ENCODE results near the gene MAP3K20.

MAP3K20 gene

DNA sequence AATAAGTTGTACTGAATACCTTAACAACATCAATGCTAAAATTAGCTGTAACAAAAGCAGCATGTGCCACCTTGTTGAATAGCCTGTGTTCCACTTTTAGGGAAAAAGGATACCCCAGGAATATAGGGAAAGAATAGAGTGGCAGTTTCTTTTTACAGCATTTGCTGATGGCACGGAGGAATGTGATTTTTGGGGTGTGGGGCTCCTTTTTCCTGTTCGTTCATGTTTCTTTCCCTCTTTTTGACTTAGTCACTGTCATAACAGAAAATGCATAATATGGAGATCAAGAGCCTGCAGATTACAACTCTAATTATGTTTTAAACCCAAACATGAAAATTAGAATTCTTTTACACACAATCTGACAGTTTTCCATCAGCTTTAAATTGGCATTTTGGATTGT, 60.4 kb downstream of the MAP3K20 start:
- Histone ChIP-seq H3K9me3 (no peaks in the 10 kb centered on the region), H3K4me3 (ENCODE audit: low read depth in 1 of 2, low read length in 1 of 2) (no peak overlapping the region), H3K27me3 (no peaks in the 10 kb centered on the region), H3K36me3 (no peaks in the 10 kb centered on the region), H3K27ac (no peak overlapping the region), H3K4me1 (ENCODE audit: control insufficient read depth in 1 of 2, insufficient read depth in 1 of 2, low read depth in 1 of 2, low read length in 1 of 2) (peaks cover 10 to 20% of the 10 kb centered on the region in 2 experiments)
- TF ChIP-seq, protein P1, sequence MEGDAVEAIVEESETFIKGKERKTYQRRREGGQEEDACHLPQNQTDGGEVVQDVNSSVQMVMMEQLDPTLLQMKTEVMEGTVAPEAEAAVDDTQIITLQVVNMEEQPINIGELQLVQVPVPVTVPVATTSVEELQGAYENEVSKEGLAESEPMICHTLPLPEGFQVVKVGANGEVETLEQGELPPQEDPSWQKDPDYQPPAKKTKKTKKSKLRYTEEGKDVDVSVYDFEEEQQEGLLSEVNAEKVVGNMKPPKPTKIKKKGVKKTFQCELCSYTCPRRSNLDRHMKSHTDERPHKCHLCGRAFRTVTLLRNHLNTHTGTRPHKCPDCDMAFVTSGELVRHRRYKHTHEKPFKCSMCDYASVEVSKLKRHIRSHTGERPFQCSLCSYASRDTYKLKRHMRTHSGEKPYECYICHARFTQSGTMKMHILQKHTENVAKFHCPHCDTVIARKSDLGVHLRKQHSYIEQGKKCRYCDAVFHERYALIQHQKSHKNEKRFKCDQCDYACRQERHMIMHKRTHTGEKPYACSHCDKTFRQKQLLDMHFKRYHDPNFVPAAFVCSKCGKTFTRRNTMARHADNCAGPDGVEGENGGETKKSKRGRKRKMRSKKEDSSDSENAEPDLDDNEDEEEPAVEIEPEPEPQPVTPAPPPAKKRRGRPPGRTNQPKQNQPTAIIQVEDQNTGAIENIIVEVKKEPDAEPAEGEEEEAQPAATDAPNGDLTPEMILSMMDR (IDR thresholded peaks at IDR 0.05) = no peak

DNA sequence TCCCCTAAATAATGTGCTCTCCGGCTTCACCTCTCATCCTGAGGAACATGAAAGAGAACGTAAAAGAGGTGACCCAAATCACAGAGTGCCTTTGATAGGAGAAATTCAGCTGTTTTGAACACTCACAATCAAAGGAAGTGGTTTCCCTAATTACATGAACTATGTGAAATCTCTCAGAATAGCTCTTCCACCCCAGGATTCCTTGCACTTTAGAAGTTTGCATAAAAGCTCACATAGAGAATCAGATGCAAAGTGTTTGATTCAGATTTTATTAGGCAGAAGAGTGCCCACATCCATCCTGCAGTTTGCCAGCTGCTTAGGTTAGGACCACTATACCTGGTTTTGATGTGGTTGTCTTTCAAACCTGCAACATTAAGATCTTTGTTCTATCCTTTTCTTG, 61.0 kb downstream of the MAP3K20 start:
- no peak overlapping the region for H3K27ac ChIP-seq
- H3K36me3 ChIP-seq = no peaks in the 10 kb centered on the region

DNA sequence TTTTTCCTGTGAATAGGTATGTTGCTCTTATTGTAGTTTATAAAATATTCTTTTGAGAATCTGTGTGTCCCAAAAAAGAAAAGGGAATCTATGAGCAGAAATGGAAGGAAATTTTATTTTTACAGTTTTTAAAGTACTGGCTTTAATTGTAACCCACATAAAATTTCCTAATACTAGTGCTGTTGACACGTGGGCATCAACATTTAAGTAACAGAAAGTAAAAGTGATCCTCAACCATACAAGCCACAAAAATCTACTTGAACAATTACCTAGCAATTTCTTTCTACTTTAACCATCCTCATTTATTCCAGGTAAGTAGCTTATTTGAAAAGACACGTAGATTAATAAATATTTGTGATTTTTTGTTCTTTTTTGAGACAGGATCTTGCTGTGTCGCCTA, 62.0 kb downstream of the MAP3K20 start:
- Histone ChIP-seq H3K4me3 (ENCODE audit: low read depth in 1 of 2, low read length in 1 of 2) (no peak overlapping the region), H3K4me1 (ENCODE audit: control insufficient read depth in 1 of 2, insufficient read depth in 1 of 2, low read depth in 1 of 2, low read length in 1 of 2) (peaks cover 10 to 20% of the 10 kb centered on the region in 2 experiments), H3K27ac (no peak overlapping the region), H3K9me3 (no peaks in the 10 kb centered on the region), H3K36me3 (no peaks in the 10 kb centered on the region), H3K27me3 (no peaks in the 10 kb centered on the region)
- TF ChIP-seq, protein P1 (IDR thresholded peaks at IDR 0.05) = no peak

More for the DNA sequence above, 61.0 kb downstream of the MAP3K20 start:
- Histone ChIP-seq H3K4me1 (ENCODE audit: control insufficient read depth in 1 of 2, insufficient read depth in 1 of 2, low read depth in 1 of 2, low read length in 1 of 2) (peaks cover 10 to 20% of the 10 kb centered on the region in 2 experiments), H3K9me3 (no peaks in the 10 kb centered on the region), H3K4me3 (ENCODE audit: low read depth in 1 of 2, low read length in 1 of 2) (no peak overlapping the region), H3K27me3 (no peaks in the 10 kb centered on the region)
- TF ChIP-seq, protein P1 (IDR thresholded peaks at IDR 0.05) = no peak

DNA sequence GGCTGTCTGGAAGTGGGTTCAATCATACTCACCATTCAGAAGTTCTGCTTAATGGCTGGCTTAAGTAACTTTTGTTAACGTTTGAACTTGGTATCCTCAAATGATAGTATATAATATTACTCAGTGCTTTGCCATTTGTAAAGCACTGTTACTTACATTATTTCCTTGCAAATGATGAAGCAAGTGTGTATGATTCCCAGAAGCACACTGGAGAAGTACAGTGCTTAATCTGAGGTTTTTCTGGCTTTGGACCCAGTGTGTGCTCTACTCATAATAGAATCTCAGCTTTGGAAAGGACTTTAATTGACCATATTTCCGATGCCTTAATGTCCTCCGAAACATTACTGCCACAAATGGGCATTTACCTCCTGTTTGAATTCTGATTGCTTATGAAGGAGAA, 63.3 kb downstream of the MAP3K20 start:
- Histone ChIP-seq H3K36me3 (no peaks in the 10 kb centered on the region), H3K9me3 (no peaks in the 10 kb centered on the region), H3K4me3 (ENCODE audit: low read depth in 1 of 2, low read length in 1 of 2) (no peak overlapping the region), H3K4me1 (ENCODE audit: control insufficient read depth in 1 of 2, insufficient read depth in 1 of 2, low read depth in 1 of 2, low read length in 1 of 2) (peaks cover 10 to 20% of the 10 kb centered on the region in 2 experiments), H3K27ac (no peak overlapping the region), H3K27me3 (no peaks in the 10 kb centered on the region)
- TF ChIP-seq, protein P1 (IDR thresholded peaks at IDR 0.05) = no peak

DNA sequence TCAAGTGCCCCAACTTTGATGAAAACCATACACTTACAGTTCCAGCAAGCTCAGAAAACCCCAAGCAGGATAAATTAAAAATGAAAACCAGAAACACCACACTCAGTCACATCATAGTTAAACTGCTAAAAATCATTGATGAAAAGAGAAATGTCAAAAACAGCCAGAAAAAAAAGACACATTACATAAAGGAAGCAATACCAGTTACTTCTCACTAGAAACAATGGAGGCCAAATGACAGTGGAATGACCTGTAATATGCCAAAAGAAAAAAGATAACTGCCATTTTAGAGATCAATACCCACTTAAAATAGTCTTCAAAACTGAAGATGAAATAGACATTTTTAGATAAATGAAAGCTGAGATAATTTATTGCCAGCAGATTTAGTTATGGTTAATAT, 66.0 kb downstream of the MAP3K20 start:
- no peaks in the 10 kb centered on the region for H3K36me3 ChIP-seq

More for the DNA sequence above, 66.0 kb downstream of the MAP3K20 start:
- H3K4me3 ChIP-seq (ENCODE audit: low read depth in 1 of 2, low read length in 1 of 2) = no peak overlapping the region
- TF ChIP-seq, protein P1 (IDR thresholded peaks at IDR 0.05) = no peak
- H3K9me3 ChIP-seq = no peaks in the 10 kb centered on the region
- no peak overlapping the region for H3K27ac ChIP-seq
- peaks cover 0 to 2% of the 10 kb centered on the region in 2 experiments for H3K4me1 ChIP-seq (ENCODE audit: control insufficient read depth in 1 of 2, insufficient read depth in 1 of 2, low read depth in 1 of 2, low read length in 1 of 2)
- H3K27me3 ChIP-seq = no peaks in the 10 kb centered on the region

All from neutrophil (primary cell).